ENCODE measurements around the gene MED20.

DNA sequence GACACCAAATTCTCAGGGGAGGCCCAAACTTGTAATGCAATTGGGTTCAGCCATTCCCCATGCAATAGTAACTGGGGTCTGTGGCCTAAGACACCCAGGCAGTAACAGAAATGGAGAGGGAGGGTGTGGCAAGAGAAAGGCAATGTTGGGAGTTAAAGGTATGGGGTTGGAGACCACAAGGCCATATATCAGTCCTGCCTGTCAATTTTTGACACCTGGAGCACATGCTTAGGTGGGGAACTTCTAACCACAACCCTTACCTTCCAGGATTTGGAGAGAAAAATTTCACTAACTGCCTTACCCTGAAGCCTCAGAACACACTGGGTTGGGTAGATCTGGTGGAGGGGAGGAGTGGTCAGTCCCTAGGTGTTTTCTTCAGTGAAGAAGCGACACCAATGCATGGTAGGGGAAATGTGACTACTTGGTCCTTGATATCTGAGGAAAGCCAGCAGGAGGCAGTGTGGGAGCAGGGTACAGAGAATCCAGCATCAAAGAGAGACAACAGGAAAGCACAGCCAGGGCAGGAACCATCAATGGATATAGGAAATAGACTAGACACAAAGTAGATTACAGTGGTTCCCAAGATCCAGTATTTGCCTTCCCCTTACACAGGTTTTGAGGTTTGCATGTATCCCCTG is 18.9 kb downstream of the MED20 start:
- no peak for TF ChIP-seq CTCF (IDR thresholded peaks at IDR 0.05)
- TF ChIP-seq POLR2A (IDR thresholded peaks at IDR 0.05), result no peak

Measured in testis (tissue), 2 donors.